Measurements from ENCODE around the gene FBXL19. TPM values are rescaled to one million over a fixed set of nuclear protein-coding genes. Genes with fewer than 3 reads are reported as not detected.

Gene FBXL19
- total and polyA plus RNA-seq, 2 of the 13 experiments (the other 11 are each of a cell fraction or from before 2014, with no cell fraction given) = 6.0 to 13.7 TPM

GRCh38 chr16:30957456-30958174 lies 34.2 kb downstream of the FBXL19 start, which contains the start of gene SETD1A (continued):
- TF ChIP-seq ZFY (CRISPR knock-in tag; IDR thresholded peaks at IDR 0.05) (peak; percentile 82), FOXJ3 (CRISPR knock-in tag; IDR thresholded peaks at IDR 0.05; ENCODE audit: borderline replicate concordance) (peak; percentile 23; the same call in 1 of the 2 replicates), ZNF101 (CRISPR knock-in tag; IDR thresholded peaks at IDR 0.05; ENCODE audit: borderline replicate concordance, low read depth) (0 out of 2 replicates have a peak, but pooled peaks have one; percentile 15), ZBTB21 (CRISPR knock-in tag; IDR thresholded peaks at IDR 0.05) (no peak), HMGXB3 (CRISPR knock-in tag; IDR thresholded peaks at IDR 0.05; ENCODE audit: borderline replicate concordance) (no peak), POLR2AphosphoS2 (IDR thresholded peaks at IDR 0.05; ENCODE audit: low read depth, low read length) (peak; percentile 5; the same call in 1 of the 2 replicates), SMAD9 (CRISPR knock-in tag; IDR thresholded peaks at IDR 0.05) (no peak), ZNF142 (CRISPR knock-in tag; IDR thresholded peaks at IDR 0.05) (peak; percentile 67), FOSL1 (CRISPR knock-in tag; IDR thresholded peaks at IDR 0.05; ENCODE audit: borderline replicate concordance) (no peak)

All from HepG2 (cell line).